ENCODE data around the gene SOAT2.

The SOAT2 gene

DNA sequence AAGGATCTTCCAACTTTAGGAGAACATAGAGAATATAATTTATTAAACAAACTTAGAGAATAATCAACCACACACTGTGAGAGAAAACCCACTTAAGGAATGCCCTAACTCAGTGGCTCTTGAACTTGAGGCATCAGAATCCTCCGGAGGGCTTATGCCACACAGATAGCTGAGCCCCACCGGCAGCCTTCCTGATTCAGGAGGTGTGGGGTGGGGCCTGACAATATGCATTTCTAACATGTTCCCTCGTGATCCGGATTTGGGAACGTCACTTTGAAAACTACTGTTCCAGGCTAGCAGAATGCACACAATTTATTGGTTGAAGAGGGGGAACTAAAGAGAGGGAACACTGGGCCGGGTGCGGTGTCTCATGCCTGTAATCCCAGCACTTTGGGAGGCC is 2.0 kb upstream of the SOAT2 start:
- TF ChIP-seq, protein P1, sequence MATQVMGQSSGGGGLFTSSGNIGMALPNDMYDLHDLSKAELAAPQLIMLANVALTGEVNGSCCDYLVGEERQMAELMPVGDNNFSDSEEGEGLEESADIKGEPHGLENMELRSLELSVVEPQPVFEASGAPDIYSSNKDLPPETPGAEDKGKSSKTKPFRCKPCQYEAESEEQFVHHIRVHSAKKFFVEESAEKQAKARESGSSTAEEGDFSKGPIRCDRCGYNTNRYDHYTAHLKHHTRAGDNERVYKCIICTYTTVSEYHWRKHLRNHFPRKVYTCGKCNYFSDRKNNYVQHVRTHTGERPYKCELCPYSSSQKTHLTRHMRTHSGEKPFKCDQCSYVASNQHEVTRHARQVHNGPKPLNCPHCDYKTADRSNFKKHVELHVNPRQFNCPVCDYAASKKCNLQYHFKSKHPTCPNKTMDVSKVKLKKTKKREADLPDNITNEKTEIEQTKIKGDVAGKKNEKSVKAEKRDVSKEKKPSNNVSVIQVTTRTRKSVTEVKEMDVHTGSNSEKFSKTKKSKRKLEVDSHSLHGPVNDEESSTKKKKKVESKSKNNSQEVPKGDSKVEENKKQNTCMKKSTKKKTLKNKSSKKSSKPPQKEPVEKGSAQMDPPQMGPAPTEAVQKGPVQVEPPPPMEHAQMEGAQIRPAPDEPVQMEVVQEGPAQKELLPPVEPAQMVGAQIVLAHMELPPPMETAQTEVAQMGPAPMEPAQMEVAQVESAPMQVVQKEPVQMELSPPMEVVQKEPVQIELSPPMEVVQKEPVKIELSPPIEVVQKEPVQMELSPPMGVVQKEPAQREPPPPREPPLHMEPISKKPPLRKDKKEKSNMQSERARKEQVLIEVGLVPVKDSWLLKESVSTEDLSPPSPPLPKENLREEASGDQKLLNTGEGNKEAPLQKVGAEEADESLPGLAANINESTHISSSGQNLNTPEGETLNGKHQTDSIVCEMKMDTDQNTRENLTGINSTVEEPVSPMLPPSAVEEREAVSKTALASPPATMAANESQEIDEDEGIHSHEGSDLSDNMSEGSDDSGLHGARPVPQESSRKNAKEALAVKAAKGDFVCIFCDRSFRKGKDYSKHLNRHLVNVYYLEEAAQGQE (IDR thresholded peaks at IDR 0.05; ENCODE audit: insufficient read depth in 1 of 2, low read depth in 2 of 2, low read length in 2 of 2), result no peak
- TF ChIP-seq POLR2AphosphoS5 (IDR thresholded peaks at IDR 0.05; ENCODE audit: low read depth, low read length) (no peak), TAF1 (IDR thresholded peaks at IDR 0.05; ENCODE audit: borderline replicate concordance, insufficient read depth, low read length) (no peak), SIN3A (IDR thresholded peaks at IDR 0.05; ENCODE audit: borderline replicate concordance, insufficient read depth, low read length) (no peak), FOXP2 (optimal IDR thresholded peaks at IDR 0.05; ENCODE audit: borderline replicate concordance, extremely low read depth, extremely low read length, insufficient read depth) (no peak)

DNA sequence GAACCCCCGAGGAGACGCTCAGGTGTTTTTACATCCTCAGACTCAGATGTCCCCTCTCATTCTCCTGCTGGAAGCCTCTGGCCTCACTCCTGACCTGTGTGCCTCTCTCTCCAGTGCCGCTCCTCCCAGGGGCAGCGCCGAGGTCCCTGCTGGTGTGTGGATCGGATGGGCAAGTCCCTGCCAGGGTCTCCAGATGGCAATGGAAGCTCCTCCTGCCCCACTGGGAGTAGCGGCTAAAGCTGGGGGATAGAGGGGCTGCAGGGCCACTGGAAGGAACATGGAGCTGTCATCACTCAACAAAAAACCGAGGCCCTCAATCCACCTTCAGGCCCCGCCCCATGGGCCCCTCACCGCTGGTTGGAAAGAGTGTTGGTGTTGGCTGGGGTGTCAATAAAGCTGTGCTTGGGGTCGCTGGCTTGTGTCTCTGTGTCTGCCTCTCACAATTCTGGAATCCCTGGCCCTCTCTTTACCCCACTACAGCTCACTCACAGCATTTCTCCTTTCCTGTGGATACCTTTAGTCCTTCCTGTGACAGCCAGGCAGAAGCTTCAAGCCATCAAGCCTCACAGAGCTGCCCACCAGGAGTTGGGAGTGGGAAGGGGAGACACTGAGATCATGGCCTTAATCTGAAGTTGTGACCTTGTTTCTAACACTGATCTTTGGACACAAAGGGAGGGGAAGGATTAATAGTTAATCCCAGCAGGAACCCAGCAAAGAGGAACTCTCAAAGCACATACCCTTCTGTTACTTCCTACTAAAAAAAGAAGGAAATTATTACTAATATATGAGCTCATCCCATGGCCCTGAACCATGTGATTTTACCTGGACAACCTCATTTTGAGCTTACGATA is 1.1 kb upstream of the SOAT2 start:
- TF ChIP-seq SIN3A (IDR thresholded peaks at IDR 0.05; ENCODE audit: borderline replicate concordance, insufficient read depth, low read length), result no peak
- TF ChIP-seq, protein P1 (IDR thresholded peaks at IDR 0.05; ENCODE audit: insufficient read depth in 1 of 2, low read depth in 2 of 2, low read length in 2 of 2), result no peak
- TF ChIP-seq POLR2AphosphoS5 (IDR thresholded peaks at IDR 0.05; ENCODE audit: low read depth, low read length), result no peak
- TF ChIP-seq TAF1 (IDR thresholded peaks at IDR 0.05; ENCODE audit: borderline replicate concordance, insufficient read depth, low read length), result no peak
- no peak for TF ChIP-seq FOXP2 (optimal IDR thresholded peaks at IDR 0.05; ENCODE audit: borderline replicate concordance, extremely low read depth, extremely low read length, insufficient read depth)

DNA sequence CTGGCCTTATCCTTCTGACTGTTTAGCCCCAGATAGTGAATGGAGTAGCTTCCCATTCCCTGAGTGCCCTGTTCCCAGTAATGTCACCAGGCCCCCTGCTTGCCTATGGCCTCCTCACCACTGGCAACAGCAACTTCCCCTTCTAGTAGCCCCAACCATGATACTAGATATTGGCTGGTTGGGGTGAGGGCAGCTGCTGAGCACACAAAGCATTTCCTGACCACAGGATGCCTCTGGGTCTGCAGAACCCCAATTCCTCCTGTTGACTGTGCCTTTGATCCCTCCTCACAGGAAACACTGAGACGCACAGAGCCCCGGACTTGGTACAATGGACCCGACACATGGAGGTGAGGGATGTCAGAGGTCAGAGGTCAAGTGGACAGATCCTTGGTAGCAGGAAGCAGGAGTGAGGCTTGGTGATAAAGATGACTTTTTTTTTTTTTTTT is 597 bp downstream of the SOAT2 start:
- TF ChIP-seq FOXP2 (optimal IDR thresholded peaks at IDR 0.05; ENCODE audit: borderline replicate concordance, extremely low read depth, extremely low read length, insufficient read depth) (no peak), SIN3A (IDR thresholded peaks at IDR 0.05; ENCODE audit: borderline replicate concordance, insufficient read depth, low read length) (no peak), TAF1 (IDR thresholded peaks at IDR 0.05; ENCODE audit: borderline replicate concordance, insufficient read depth, low read length) (no peak), POLR2AphosphoS5 (IDR thresholded peaks at IDR 0.05; ENCODE audit: low read depth, low read length) (no peak)
- TF ChIP-seq, protein P1 (IDR thresholded peaks at IDR 0.05; ENCODE audit: insufficient read depth in 1 of 2, low read depth in 2 of 2, low read length in 2 of 2), result no peak

DNA sequence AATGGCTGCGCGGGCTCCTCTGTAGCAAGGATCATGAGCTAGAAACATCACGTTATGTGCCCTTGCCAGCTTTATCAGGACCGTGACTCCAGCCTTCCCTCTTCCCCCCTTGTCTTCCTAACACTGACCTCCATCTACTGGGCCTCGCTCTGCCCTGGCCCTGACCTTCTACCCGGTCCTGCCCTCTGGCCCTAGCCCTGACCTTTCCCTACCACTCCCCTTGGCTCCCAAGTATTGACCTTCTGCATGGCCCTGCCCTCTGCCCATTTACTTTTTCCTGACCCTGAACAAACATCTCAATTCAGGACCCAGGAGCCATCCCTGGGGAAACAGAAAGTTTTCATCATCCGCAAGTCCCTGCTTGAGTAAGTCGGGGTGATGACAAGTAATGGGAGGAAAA is 2.0 kb downstream of the SOAT2 start:
- no peak for TF ChIP-seq TAF1 (IDR thresholded peaks at IDR 0.05; ENCODE audit: borderline replicate concordance, insufficient read depth, low read length)
- no peak for TF ChIP-seq FOXP2 (optimal IDR thresholded peaks at IDR 0.05; ENCODE audit: borderline replicate concordance, extremely low read depth, extremely low read length, insufficient read depth)
- TF ChIP-seq SIN3A (IDR thresholded peaks at IDR 0.05; ENCODE audit: borderline replicate concordance, insufficient read depth, low read length), result no peak
- TF ChIP-seq, protein P1 (IDR thresholded peaks at IDR 0.05; ENCODE audit: insufficient read depth in 1 of 2, low read depth in 2 of 2, low read length in 2 of 2), result no peak
- TF ChIP-seq POLR2AphosphoS5 (IDR thresholded peaks at IDR 0.05; ENCODE audit: low read depth, low read length), result no peak
